ENCODE measurements around the gene SRGAP1.

- no peak for TF ChIP-seq POLR2A (IDR thresholded peaks at IDR 0.05)
- TF ChIP-seq, protein P1, sequence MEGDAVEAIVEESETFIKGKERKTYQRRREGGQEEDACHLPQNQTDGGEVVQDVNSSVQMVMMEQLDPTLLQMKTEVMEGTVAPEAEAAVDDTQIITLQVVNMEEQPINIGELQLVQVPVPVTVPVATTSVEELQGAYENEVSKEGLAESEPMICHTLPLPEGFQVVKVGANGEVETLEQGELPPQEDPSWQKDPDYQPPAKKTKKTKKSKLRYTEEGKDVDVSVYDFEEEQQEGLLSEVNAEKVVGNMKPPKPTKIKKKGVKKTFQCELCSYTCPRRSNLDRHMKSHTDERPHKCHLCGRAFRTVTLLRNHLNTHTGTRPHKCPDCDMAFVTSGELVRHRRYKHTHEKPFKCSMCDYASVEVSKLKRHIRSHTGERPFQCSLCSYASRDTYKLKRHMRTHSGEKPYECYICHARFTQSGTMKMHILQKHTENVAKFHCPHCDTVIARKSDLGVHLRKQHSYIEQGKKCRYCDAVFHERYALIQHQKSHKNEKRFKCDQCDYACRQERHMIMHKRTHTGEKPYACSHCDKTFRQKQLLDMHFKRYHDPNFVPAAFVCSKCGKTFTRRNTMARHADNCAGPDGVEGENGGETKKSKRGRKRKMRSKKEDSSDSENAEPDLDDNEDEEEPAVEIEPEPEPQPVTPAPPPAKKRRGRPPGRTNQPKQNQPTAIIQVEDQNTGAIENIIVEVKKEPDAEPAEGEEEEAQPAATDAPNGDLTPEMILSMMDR (IDR thresholded peaks at IDR 0.05): no peak
Observed at GRCh38 chr12:63917864-63918799, 73.6 kb downstream of the SRGAP1 start.

Measured in right lobe of liver (tissue), 4 donors.